ENCODE measurements around the gene WDFY3.
"Not testable (repeated sequence)": the region's sequence is repeated elsewhere in the genome, so short reads cannot be mapped to it uniquely, and the experiment has no call there.

Gene WDFY3

DNA sequence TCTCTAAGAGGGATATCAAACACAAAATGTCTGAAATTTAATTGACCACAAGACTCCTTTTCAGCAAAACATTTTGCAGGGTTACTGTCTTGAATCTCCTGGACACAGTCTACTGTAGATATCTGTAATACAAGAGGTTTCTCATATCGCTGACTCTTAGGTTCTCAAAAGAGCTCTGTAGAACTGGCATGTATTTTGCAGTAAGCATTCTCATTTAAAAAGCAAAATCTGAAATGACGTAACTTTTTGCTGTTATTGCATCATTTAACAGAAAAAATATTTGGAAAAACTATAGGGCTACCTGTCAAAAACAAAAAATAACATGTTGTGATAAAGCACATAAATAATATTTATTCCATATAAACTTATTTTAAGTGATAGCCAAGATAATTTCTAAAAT lies 269.3 kb downstream of the WDFY3 start:
- no peak for DNase-seq

DNA sequence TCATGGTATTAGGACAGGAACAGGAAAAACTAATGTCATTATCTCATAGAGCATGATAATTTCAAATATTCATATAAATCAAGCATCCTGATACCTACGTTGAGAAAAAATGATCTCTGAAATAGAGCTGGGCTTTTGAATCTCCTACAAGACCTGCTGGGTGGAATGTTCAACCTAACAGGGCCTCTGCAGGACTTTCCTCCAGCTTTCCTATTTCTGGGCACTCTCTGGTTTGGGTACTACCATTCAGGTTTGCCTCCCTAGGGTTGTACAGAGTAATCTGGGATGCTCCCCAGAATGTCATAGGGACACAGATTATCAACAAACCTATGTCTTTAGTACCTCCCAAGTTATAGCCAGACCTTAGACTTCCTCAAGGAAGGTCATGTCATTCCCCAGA lies 274.7 kb downstream of the WDFY3 start:
- DNase-seq, result no peak

DNA sequence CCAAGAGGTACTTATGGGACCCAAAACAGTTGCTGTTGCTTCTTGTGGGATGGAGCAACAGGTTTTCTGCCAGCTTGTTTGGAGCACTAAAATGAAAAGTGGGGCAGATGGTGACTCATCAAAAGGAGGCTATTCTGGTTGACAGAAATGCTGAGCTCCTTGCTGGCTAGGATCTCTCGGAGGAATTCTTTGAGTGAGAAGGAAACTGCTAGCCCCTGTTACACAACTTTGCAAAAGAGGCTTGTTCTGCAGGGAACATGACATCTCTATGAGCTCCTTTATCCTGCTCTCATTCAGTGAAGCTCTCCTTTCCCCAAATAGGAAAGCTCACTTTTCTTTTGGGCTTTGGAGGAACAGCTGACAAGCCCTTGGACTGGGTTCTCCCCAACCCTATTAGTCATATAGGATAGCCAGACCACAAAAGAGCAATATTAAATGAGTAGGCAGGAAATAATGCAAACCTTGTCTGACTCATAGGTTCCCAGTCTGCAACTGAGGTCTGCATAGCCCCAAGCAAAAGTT lies 275.3 kb downstream of the WDFY3 start:
- no peak for DNase-seq

DNA sequence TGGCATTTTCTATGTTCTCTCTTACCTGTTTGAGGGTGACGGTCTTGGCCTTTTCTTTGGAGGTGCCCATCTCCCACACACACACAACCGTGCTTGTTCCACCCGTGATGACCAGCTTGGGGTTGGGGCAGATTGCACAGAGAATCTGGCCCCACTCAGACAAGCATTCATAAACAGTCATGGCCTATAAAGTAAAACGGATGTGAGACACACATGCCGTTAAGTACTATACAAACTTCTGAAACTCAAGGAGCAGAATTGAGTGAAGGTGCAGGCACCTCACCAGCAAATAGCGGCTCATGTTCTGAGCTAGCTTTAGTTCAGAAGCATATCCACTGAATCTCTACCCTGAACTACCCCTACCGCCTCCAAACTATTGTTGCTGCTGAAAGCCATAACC lies 276.0 kb downstream of the WDFY3 start:
- DNase-seq, result no peak

DNA sequence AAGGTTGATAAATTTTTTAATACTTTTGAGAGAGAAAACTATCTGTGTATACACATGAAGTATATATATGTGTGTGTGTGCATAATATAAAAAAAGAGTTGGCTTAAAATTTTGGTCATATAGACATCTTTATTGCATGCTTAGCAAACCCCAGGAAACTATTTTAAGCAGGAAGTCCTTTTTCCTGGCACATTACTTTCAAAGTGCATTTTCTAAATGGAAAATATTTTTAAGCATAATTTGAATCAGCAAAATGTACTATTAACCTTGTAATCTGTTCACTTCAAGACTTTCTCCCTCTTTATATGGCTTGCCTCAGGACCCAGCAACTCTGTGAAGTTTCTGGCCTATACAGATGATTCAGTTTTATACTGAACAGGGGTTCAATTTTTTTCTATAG lies 277.3 kb downstream of the WDFY3 start:
- no peak for DNase-seq

DNA sequence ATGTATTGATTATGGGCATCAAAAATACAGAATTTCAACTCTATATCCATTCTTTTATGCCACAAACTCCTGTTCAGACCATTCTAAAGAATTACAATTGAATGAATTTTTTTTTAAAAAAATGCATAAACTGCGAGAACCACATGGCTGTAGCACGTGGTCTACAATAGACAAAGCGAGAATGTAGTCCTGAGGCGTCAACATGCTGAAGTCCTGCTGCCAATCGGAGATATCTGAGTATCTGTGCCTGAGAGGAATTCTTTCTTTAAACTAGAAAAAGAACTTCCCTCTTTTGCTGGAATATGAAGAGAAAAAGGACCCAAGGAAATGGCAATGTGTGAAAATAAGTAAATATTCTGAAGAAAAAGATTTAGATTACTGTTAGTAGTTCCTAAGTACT lies 277.9 kb downstream of the WDFY3 start:
- DNase-seq, result no peak

DNA sequence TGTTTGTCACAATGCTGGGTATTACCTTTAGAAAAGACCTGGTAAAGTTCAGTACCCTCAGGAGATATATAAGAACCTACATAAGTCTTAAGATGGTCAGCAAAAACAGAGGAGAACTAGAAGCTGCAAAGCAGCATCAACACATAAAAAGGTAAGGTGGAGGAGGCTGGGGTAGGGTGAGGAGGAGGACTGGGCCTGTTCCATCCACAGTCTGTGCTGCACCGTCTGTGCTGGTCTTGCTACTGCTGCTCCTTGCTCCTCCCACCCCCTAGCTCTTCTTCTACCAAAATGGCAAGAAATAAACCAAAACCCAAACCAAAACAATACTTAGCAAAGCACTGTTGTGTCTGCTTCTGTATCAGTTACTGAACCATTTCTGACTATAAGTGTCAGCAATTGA lies 281.4 kb downstream of the WDFY3 start:
- no peak for DNase-seq

DNA sequence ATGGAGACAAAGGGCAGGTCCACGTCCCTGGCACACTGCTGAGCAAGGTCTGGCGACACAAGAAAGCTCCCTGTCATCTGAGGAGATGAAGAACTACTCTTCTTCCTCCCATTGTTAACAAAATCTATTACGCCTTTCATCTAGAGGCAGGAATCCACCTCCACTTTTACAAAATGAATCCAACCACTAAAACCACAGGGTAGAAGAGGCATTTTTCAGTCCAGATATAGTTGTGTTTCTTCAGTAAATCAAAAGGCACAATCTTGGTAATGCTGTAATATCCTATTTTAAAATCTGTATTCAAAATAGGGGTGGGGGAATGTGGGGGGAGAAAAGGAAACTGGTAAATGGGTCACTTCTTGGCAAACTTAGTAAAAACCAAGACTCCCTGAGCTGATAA lies 282.1 kb downstream of the WDFY3 start:
- no peak for DNase-seq

DNA sequence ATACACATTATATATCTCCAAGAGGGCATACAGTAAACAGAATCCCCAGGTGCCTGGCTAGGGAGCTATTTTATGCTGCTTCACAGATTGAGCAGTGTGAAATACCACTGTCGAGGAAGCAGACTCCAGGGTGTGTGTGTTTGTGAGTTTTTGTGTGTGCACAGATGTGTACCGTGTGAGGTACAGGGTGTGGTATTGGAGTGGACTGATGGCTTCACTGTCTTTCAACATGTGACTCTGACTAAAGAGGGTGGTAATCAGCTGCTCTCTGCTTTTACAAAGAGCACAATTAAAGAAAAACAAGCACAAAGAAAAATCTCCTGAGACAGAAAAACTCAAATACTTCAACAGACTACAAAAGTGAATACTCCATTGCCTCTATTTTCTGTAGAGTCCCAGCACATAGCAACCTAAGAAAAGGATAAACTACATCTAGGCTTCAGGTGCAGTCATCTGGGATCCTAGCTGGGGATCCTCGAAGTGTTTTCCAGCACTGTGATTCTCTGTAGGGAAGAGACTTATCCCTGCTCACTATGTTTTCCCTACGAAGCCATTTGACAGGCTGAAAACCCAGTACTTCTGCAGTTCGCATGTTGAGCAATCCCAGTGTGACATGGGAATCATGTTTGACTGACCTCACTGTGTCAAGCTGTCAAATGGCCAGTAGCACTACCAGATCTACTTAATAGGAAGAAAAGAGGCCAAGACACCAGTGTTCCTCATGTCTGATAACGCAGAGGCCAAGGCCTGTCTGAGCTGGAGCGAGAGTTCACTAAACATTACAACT lies 283.2 kb downstream of the WDFY3 start:
- no peak for DNase-seq

DNA sequence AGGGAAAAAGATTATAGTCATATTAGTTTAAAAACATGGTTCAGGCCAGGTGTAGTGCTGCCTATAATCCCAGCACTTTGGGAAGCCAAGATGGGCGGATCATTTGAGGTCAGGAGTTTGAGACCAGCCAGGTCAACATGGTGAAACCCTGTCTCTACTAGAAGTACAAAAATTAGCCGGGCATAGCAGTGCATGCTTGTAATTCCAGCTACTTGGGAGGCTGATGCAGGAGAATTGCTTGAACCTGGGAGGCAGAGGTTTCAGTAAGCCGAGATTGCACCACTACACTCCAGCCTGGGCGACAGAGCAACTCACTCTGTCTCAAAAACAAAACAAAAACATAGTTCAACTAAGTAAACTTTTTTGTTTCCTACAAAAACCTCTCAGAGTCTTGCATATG lies 283.8 kb downstream of the WDFY3 start:
- not testable (repeated sequence) for DNase-seq

DNA sequence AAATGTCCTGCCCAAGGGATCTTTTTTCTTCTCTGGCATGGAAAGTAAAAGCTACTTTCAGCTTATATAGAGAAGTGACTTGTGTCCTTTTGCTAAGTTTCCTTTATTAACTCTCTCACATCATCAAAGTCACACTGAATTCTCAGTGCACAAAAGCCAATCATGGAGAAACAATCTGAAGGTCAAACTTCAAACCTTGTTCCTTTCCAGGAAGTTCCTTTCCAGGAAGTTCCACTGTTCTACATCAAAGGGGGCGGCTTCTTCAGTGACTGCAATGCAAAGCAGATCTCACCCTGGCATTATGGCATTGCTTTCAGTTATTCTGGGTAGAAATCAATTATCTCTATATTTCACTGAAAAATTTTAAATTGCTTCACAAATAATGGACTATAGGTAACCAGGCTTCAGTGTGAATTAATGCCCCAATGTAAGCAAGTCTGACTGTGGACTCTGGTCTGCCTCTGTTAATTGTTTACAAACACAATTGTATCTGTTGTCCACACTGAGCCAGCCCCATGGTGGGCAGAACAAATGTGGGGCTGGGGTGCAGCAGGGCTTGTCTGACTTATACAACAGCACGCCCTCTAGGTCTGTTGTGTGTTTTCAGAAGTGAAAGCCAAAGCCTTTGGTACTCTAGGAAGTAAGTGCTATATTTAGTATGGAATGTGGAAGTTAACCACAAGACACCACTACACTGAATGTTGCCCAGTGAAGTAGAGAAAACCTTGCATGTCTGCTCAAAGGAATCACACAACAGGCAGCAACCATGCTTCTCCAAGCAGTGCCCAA lies 284.8 kb downstream of the WDFY3 start:
- DNase-seq, result no peak

DNA sequence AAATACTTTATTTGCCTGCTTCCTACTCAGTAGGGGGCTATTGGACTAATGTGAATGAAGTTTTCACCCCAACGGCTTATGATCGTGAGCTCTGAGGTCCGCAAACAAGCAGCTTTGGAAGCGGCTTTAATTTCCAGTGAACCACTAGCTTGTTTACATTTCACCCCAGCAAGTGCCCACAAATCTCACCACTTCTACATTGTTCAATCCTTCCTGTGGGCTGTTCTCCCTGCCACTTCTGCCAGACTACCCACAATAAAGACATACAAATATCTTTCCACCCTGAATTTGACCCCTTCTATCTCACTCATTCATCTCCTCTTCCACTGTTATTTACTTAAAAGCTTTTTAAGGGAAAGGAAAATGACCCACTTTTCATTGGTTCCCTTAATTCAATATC lies 285.5 kb downstream of the WDFY3 start:
- DNase-seq, result no peak

DNA sequence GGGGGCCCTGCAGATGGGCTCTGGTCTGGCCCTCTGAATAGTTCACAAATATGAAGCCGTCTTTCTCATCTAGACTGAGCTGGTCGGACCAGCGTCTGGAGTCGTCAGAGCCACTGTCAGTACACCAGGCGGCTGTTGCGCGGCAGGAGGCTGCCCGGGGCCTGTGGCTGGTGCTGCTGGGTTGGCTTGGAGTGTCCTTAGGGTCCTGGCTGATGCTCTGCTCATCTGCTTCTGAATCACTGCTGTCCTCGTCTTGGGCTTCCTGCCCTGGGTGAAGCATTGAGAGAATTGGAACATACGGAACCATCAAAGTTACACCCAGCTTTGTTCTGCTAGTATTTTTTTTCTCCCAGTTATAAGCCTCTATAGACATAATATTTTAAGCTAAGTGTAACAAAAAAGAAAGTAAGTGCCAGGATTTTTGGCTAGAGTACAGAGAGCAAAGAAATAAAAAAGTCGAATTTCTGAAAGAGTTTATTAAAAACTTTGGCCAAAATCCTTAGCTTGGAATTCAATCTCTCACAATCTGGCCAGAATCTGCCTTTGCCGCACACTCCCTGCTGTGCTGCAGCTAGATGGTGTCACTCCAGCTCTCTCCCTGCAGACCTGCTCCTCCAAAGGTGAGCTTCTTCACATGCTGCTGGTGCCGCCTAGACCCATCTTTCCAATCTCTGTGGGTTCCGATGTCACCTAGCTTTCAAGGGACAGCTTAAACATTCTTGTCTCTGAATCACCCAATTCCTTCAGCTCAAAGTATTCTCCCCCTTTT lies 287.3 kb downstream of the WDFY3 start:
- no peak for DNase-seq

DNA sequence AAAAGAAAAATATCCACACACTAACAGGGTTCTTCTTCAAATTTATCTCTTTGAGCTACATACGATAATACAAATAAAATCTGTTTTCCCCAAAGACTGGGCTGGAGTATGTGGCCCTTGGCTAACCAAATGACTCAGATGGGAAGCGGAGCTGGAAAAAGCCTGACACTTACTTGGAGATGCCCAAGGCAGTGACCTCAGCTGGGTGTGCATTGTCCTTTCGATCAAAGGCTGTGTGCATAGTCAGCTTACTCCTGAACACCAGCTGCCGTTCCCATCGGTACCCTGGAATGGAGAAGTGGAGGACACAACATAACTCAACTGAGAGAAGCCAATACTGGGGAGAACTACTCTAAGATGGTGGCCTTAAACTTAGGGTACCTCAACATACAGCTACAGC lies 288.5 kb downstream of the WDFY3 start:
- DNase-seq, result no peak

DNA sequence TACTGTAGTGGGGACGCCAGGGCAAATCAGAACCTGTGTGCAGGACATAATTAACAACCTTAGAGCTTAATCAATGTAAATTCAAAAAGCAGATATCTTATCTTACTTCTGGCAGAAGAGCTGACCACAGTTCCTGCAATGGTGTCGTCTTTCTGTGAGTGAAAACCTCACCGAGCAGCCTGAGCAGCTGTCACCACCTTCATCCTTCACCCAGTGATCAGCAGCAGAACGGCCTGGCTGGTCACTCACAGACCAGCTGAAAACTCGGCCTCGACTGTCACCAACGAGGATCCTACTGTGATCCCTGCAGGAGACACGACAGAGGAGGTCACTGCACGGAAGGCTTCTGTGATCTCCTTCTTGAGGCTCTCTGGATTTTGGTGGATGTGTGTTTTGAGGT lies 289.4 kb downstream of the WDFY3 start:
- DNase-seq, result no peak

DNA sequence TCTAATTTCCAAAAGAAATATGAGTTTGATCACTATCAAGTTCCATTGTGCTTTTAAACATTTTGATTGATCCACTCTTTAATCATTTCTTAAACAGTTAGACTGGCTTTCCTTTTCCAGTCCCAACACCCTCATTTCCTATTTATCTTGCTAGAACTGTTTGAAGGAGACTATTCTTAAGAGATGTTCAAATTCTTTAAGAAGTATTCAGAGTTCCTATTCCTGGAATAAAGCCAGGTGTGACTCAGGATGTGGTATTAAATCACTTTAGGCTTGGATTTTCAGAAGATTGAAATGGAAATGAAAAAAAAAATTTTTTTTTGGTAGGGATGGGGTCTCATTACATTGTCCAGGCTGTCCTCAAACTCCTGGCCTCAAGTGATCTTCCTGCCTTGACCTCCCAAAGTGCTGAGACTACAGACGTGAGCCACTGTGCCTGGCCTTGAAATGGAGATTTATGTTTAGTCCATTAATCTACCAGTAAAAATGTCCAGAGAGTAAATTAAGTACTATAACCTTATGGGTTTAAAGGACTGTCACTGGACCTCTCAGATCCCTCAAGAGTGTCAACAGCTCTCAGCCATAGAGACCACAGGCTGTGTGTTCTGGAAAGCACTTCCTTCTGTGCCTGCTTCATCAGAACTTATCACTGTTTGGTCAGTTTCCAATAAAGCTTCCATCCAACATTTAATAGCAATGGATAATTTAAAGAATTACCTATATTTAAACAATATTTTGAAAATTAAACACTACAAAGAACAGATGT lies 292.8 kb downstream of the WDFY3 start:
- no peak for DNase-seq

DNA sequence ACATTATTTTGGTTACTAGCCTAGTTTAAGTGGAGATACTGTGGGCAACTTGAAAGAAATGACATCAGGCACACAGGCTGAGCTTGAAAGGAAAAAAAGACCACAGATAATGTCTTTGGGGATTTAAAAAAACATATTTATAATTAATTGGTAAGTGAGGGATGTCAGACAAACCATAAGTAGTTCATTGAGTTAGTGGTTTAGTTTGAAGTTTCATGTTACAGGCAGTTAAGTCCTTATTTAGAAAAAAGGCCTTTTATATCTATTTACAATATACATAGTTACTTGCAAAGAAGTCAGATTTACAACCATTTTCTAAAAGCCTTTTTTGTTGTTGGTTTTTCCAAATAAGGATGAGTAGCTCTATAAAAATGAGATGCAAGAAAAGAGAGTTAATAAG lies 294.3 kb downstream of the WDFY3 start:
- no peak for DNase-seq

DNA sequence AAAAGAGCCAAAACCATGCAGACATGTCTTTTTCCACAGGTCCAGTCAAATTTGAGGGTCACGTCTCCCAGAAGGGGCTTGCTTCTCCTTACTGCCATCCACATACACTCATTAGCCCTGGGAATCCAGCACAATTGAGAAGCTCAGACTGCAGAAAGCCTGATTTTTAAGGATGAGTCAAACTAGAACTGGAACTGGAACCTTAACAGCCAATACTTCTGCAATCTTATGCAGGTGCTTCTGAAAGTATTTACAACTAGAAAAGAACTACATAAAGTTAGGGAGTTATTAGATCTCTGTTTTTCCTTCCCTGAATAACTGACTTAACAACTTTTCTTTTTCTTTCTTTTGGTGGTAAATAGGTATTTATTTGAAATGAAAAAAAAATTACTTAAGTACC lies 297.3 kb downstream of the WDFY3 start:
- DNase-seq, result no peak

DNA sequence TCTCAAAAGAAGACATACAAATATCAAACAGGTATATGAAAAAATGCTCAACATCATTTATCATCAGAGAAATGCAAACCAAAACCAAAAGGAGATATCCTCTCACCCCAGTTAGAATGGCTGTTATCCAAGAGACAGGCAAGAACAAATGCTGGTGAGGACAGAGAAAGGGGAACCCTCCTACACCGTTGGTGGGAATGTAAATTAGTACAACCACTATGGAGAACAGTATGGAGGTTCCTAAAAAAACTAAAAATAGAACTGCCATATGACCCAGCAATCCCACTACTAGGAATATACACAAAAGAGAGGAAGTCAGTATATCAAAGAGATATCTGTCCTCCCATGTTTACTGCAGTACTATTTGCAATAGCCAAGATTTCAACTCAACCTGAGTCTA lies 300.1 kb downstream of the WDFY3 start:
- no peak for DNase-seq

DNA sequence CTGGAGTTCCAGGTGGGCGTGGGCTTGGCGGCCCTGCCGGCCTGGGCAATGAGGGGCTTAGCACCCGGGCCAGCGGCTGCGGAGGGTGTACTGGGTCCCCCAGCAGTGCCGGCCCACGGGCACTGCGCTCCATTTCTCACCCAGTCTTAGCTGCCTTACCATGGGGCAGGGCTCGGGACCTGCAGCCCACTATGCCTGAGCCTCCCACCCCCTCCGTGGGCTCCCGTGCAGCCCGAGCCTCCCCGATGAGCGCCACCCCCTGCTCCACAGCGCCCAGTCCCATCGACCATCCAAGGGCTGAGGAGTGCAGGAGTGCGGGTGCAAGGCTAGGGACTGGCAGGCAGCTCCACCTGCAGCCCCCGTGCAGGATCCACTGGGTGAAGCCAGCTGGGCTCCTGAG lies 301.7 kb downstream of the WDFY3 start:
- DNase-seq, result not testable (repeated sequence)

DNA sequence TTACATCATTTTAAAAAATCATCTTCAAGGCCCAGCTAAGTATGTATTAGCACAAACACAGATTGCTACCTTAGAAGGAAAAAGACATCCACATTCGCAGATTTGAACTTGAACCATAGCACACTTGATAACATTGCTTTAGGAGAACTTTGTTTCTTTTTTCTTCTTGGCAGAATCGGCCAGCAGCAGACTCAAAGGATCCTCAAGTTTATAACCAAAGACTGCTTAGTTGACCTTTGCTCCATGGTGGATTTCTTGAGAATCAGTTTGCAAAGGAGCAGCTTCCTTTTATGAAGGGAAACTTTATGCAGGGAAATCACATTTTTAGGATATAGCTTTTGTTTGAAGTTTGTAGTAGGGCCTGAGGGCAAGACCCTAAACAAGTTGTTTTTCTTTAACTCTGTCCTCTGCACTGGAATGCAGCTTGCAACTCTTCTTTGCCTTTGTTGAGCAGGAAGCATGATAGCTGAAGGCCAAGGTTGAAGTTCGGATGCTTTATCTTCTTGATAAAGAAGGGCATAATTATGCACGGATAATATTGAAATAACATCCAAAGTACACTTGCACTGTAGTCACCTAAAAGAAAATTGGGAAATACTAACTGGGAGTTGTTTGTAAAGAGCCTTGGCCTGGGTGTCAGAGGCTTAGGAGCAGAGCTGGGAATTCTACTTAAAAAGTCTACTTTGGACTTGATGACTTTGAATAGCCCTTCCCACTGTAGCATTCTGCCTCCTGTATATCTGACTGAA lies 305.1 kb downstream of the WDFY3 start:
- DNase-seq, result no peak

DNA sequence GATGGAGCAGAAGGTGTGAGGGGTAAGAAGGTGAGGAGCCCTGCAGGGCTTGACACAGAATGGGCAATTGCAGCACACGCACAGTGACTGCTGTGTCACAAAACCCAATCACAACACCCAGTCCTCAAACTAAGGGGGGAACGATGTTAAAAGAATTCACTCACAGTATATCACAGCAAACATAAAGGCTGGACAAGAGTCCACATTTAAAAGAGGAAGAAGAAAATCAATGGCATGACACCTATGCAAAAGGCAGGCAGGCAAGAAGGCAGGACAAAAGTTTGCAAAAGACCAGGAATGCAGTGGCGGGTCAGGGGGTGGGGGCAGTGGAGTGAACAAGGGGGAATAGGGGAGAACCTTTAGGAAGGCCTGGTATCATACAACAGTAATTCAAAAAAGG lies 305.9 kb downstream of the WDFY3 start:
- no peak for DNase-seq

Measured in activated CD4-positive, alpha-beta T cell treated with anti-CD3 and anti-CD28 coated beads for 1 hour (primary cell).